HEK293T (cell line): ENCODE results near the gene MMP24.

Experiments
- CTCF ChIA-PET: fragments of 350-600 bp; formaldehyde crosslinking; extraction: SDS; loops from one replicate; lab custom pipeline; 2021; ENCODE audit warnings: antibody characterized with exemption, inconsistent platforms; lab: Yijun Ruan, JAX
- POLR2A ChIA-PET: fragments of 350-600 bp; formaldehyde crosslinking; extraction: SDS; loops from one replicate; lab custom pipeline; 2020; ENCODE audit warnings: antibody characterized with exemption, inconsistent platforms; lab: Yijun Ruan, JAX
- DNase-seq: peaks from one replicate; pipeline ENCODE4 v3.0.0; 2012; ENCODE audit warnings: mixed read lengths; ENCODE audit errors: extremely low spot score
- ARNT ChIP-seq: fragments of 450-650 bp; IDR thresholded peaks from 2 replicates; pipeline ENCODE4 v1.6.1; 2017; ENCODE audit warnings: mild to moderate bottlenecking
- BHLHE40 ChIP-seq: fragments of 450-650 bp; IDR thresholded peaks from 2 replicates; pipeline ENCODE4 v1.6.1; 2016; ENCODE audit warnings: mild to moderate bottlenecking, moderate library complexity, borderline replicate concordance
- CTBP1 ChIP-seq: fragments of 450-650 bp; IDR thresholded peaks from 2 replicates; pipeline ENCODE4 v1.6.1; 2016; ENCODE audit warnings: borderline replicate concordance
- ELF4 ChIP-seq: fragments of 450-650 bp; IDR thresholded peaks from 2 replicates; pipeline ENCODE4 v1.6.1; 2017; ENCODE audit warnings: antibody characterized with exemption
- FOXA1 ChIP-seq: fragments of 450-650 bp; IDR thresholded peaks from 2 replicates; pipeline ENCODE4 v1.6.1; 2016; ENCODE audit warnings: mild to moderate bottlenecking
- FOXM1 ChIP-seq: fragments of 450-650 bp; IDR thresholded peaks from 2 replicates; pipeline ENCODE4 v1.6.1; 2017; ENCODE audit warnings: mild to moderate bottlenecking, borderline replicate concordance
- HDGF ChIP-seq: fragments of 450-650 bp; IDR thresholded peaks from 2 replicates; pipeline ENCODE4 v1.6.1; 2017; ENCODE audit warnings: antibody characterized with exemption, borderline replicate concordance
- L3MBTL2 ChIP-seq: fragments of 450-650 bp; conservative IDR thresholded peaks from 2 replicates; pipeline ENCODE4 v1.6.1; 2016; ENCODE audit warnings: mild to moderate bottlenecking
- LEF1 ChIP-seq: fragments of 450-650 bp; IDR thresholded peaks from 2 replicates; pipeline ENCODE4 v1.6.1; 2017; ENCODE audit warnings: mild to moderate bottlenecking, borderline replicate concordance
- NFRKB ChIP-seq: fragments of 450-650 bp; IDR thresholded peaks from 2 replicates; pipeline ENCODE4 v1.6.1; 2016; ENCODE audit warnings: mild to moderate bottlenecking, moderate library complexity
- SP1 ChIP-seq: fragments of 450-650 bp; IDR thresholded peaks from 2 replicates; pipeline ENCODE4 v1.6.1; 2017
- SUZ12 ChIP-seq: fragments of 450-650 bp; IDR thresholded peaks from 2 replicates; pipeline ENCODE4 v1.6.1; 2016; ENCODE audit warnings: mild to moderate bottlenecking
- TARDBP ChIP-seq: fragments of 450-650 bp; IDR thresholded peaks from 2 replicates; pipeline ENCODE4 v1.6.1; 2016
- ZNF384 ChIP-seq: fragments of 450-650 bp; IDR thresholded peaks from 2 replicates; pipeline ENCODE4 v1.6.1; 2016
- TF ChIP-seq, protein P1 (sequence below): fragments of 450-650 bp; IDR thresholded peaks from 2 replicates; pipeline ENCODE4 v1.6.1; 2016

MMP24 gene

DNA sequence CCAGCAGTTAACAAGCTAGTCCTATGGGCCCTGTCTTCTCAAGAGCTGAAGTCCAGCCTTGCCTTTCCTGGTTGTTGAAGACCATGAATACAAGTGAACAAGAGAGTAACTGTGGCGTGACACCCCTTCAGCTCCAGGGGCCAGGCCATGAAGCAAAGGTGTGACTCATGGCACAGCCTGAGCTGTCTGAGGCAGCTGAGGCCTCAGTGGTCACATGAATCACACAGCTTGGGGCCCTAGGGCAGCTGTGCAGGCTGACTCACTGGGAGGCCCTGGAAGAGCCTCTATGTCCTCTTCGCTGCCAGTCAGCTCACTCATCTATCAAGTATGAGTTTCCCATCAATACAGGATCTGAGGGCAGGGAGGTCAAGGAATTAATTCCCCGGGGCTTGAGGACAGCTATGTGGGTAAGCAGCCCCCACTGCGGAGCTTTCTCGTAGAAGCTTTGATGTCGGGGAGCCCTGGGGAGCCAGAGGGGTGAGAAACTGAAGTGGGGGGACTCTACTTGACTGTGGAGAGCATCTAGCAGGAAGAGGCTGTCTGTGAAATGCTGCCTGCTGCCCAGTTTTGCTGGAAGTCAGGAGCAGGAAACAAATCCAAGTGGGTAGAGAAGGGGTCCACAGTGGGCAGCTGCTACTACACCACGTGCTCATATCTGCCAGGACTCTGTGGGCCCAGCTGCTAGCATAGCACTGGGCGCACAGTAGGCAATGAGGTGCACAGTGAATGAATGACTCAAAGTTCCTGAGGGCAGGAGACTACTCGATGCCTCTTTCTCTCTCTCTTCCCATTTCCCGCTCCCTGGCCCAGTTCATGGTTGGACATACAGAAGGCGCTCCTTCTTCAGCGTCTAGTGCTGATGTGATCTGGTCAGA is 79.4 kb downstream of the MMP24 start:
- TF ChIP-seq FOXA1 (no peak), CTBP1 (no peak), ZNF384 (no peak), ELF4 (no peak), HDGF (no peak), LEF1 (no peak), ARNT (no peak), SP1 (no peak), BHLHE40 (no peak), L3MBTL2 (no peak), FOXM1 (no peak), NFRKB (no peak), SUZ12 (no peak), TARDBP (no peak)
- TF ChIP-seq, protein P1, sequence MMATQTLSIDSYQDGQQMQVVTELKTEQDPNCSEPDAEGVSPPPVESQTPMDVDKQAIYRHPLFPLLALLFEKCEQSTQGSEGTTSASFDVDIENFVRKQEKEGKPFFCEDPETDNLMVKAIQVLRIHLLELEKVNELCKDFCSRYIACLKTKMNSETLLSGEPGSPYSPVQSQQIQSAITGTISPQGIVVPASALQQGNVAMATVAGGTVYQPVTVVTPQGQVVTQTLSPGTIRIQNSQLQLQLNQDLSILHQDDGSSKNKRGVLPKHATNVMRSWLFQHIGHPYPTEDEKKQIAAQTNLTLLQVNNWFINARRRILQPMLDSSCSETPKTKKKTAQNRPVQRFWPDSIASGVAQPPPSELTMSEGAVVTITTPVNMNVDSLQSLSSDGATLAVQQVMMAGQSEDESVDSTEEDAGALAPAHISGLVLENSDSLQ: no peak
- POLR2A ChIA-PET: interaction anchor here (0.7 to 2.6 kb wide), 8 partner anchors 12 to 151 kb away, joined by 3 to 8 read pairs (median 5); partner anchors contain the start of genes CEP250, EIF6 and UQCC1
- DNase-seq: peak; percentile 33
- CTCF ChIA-PET: interaction anchor here (0.5 to 4.8 kb wide), 16 partner anchors 9 to 396 kb away, joined by 3 to 36 read pairs (median 4); partner anchors contain the start of gene GDF5

DNA sequence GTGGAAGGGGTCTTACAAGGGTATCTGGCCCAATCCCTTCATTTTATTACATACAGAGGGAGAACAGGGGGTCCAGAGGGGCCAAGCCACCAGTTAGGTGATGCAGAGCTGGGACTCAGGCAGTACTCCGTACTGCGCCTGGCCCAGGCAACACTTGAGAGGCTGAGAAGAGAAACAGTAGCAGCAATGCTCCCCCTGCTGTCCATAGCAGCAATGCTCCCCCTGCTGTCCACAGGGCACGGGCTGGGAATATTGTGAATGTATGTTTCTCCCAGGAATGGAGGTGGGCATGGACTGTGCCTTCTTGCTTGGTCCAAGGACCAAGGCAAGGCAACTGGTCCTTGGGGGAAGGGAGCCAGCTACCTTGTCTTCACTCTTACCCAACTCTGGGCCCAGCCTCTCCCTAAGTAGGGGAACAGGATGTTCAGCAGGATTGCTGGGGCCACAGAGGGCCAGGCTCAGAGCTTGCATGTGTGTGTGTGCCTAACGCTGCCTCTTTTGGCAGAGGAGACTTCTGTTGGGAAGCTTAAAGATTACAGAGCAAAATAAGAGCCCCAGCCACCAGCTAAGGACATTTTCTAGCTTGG is 80.5 kb downstream of the MMP24 start:
- TF ChIP-seq SUZ12: no peak
- TF ChIP-seq ZNF384: no peak
- TF ChIP-seq FOXM1: no peak
- TF ChIP-seq NFRKB: no peak
- TF ChIP-seq ELF4: no peak
- TF ChIP-seq BHLHE40: no peak
- ChIA-PET POLR2A (interaction anchor here (0.7 to 1.6 kb wide), 3 partner anchors 11 to 148 kb away, joined by 3 to 8 read pairs (median 4); partner anchors contain the start of gene EIF6), CTCF (interaction anchor here (0.5 to 4.8 kb wide), 11 partner anchors 11 to 686 kb away, joined by 3 to 36 read pairs (median 6); partner anchors contain the start of gene GDF5)
- DNase-seq: peak; percentile 80

DNA sequence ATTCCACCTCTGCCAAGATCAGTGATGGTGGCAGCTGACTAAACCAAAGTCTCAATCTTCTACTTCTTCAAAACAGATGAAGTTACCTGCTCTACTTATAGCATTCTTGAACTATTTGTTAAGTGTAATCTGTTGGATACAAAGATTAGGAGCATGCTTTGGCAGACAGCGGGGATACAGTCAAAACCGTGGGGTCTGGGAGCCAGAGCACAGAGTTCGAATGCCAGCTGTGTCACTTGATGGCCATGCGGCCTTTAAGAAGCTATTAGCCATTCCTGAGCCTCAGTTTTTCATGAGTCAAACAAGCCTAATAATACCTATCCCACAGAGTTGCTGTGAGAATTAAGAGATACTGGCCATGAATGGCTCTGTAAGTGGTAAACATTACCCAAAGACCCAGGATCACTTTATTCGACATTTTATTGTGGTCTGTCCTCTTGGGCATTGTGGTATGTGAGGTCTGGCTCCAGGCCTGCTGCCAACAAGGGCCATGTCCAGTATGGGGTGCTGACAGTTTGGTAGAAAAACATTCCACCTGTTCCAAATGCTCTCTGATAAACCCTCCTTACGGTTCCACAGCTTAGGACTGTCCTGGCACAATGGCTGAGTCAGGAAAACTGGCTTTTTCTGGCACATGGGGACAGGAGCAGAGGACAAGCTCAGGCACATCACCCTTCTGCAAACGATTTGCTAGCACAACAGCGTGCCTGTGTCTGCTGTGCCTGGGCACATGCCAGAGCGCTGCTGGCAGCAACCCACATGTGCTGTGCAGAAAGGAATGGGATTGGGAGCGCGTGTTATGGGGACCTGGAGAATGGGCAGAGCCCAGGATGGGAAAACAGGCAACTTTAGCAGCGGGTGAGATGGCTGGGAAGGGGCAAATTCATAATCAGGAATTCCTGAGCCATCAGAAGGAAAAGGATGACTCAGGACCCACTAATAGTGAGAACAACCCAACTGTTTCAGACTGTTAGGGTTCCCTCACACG is 81.5 kb downstream of the MMP24 start:
- CTCF ChIA-PET: interaction anchor here (0.6 to 4.8 kb wide), 7 partner anchors 10 to 685 kb away, joined by 4 to 36 read pairs (median 8); partner anchors contain the start of gene GDF5
- POLR2A ChIA-PET: interaction anchor here (1.3 to 1.6 kb wide), 3 partner anchors 10 to 147 kb away, joined by 4 to 8 read pairs (median 4); partner anchors contain the start of gene EIF6
- no peak for TF ChIP-seq HDGF
- no peak for DNase-seq

- TF ChIP-seq ARNT (no peak), LEF1 (no peak), SP1 (no peak), SUZ12 (no peak), ZNF384 (no peak)
- CTCF ChIA-PET: no interaction called here
- POLR2A ChIA-PET: no interaction called here
- DNase-seq: no peak
Observed at GRCh38 chr20:35311409-35311808, 84.9 kb downstream of the MMP24 start.

DNA sequence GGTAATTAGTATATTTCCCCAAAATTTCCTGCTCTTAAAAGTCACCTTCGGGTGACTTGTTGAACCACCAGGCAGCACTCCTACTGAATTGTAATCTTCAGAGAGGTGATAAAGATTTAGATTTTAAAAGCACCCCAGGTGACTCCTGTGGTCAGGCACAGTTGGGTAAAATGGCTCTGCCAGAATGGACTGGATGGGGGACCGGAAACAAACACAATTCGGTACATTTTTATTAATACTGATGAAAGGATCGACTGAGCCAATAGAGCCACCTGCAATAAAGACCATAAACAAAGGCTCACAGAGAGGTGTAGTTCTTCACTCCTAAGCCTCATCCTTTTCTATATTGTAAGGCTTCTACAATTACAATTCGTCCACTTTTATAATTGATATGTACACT is 85.3 kb downstream of the MMP24 start:
- TF ChIP-seq FOXA1 (no peak), HDGF (no peak), SP1 (no peak)
- DNase-seq: no peak
- CTCF ChIA-PET: no interaction called here
- POLR2A ChIA-PET: interaction anchor here (1.3 kb wide), 1 partner anchor 143 kb away, joined by 3 read pairs; no protein-coding TSS in a partner anchor

- no peak for TF ChIP-seq ZNF384
- no peak for TF ChIP-seq NFRKB
- no peak for TF ChIP-seq SUZ12
- no peak for TF ChIP-seq HDGF
- no peak for TF ChIP-seq CTBP1
- DNase-seq: no peak
- ChIA-PET POLR2A (interaction anchor here (1.3 kb wide), 1 partner anchor 142 kb away, joined by 3 read pairs; no protein-coding TSS in a partner anchor), CTCF (no interaction called here)
Observed at GRCh38 chr20:35312318-35312717, 85.8 kb downstream of the MMP24 start.
